Activated CD4-positive, alpha-beta T cell treated with anti-CD3 and anti-CD28 coated beads, Interleukin-2, amount 10 ng/mL, durations not matched to agents 24 days and 14 days (primary cell): Measurements from ENCODE around the gene RAB35. TPM values are rescaled to one million over a fixed set of nuclear protein-coding genes. Genes with fewer than 3 reads are reported as not detected.

Experiments
- total RNA-seq: library from RNA; stranded (reverse); gene quantifications from 2 replicates; pipeline ENCODE4 v1.2.3, GENCODE V29; 2022

Gene RAB35
- total RNA-seq, 1 donor from 2014 or later, result 83.3 TPM

Other genes starting within 250 kb of the RAB35 start
- 44.5 and 51.5 TPM in 2 replicates for gene CIT, start 239.4 kb downstream of the RAB35 start, total RNA-seq
- 148 and 154 TPM in 2 replicates for gene BICDL1, start 127.5 kb downstream of the RAB35 start, total RNA-seq
- gene GCN1, start 78.0 kb upstream of the RAB35 start, total RNA-seq, result 169 and 176 TPM in 2 replicates
- 2,659 and 2,699 TPM in 2 replicates for gene RPLP0, start 84.4 kb upstream of the RAB35 start, total RNA-seq
- gene PXN, start 149.0 kb upstream of the RAB35 start, total RNA-seq, result 48.4 and 51.2 TPM in 2 replicates
- 5,486 and 6,492 TPM in 2 replicates for gene RNU4-2, start 175.2 kb upstream of the RAB35 start, total RNA-seq
- gene RNU4-1, start 176.5 kb upstream of the RAB35 start, total RNA-seq, result 2,196 and 2,563 TPM in 2 replicates
- gene SIRT4, start 185.6 kb upstream of the RAB35 start, total RNA-seq, result 1.1 and 2.5 TPM in 2 replicates
- gene PLA2G1B, start 211.0 kb upstream of the RAB35 start, total RNA-seq, result not detected in 2 replicates